OCI-LY7 (cell line): ENCODE results near the gene DLG5. TPM values are rescaled to one million over a fixed set of nuclear protein-coding genes. Genes with fewer than 3 reads are reported as not detected.

Source experiments
- BruUV-seq: library from RNA; stranded (reverse); fragments of 400-500 nt; replicated peaks from 2 replicates; lab custom pipeline; 2021; lab: Mats Ljungman, UMichigan
- CTCF ChIA-PET: fragments of 300-600 bp; sonication (Branson Sonifier 250); formaldehyde crosslinking; loops from one replicate; lab custom pipeline; 2022; ENCODE audit warnings: antibody characterized with exemption; ENCODE audit not compliant: unreplicated experiment; lab: Charles Lee
- POLR2A ChIA-PET: fragments of 300-600 bp; sonication (Branson Sonifier 250); formaldehyde crosslinking; loops from one replicate; lab custom pipeline; 2022; ENCODE audit warnings: antibody characterized with exemption; lab: Charles Lee
- DNase-seq: peaks from one replicate; pipeline ENCODE4 v3.0.0-alpha.2; 2015; ENCODE audit warnings: low spot score
- H2AFZ ChIP-seq: fragments of 200-600 bp; sonication (generic), shearing (Covaris generic); 2 replicates; pipeline ENCODE4 v1.6.1; 2014; ENCODE audit warnings: mild to moderate bottlenecking, antibody characterized with exemption, low read length, moderate library complexity
- H3K27ac ChIP-seq: fragments of 200-600 bp; sonication (generic); 2 replicates; pipeline ENCODE4 v1.5.1; 2014; ENCODE audit warnings: mixed run types, low read depth, mild to moderate bottlenecking, moderate library complexity, low read length, inconsistent platforms; ENCODE audit not compliant: poor library complexity, severe bottlenecking
- H3K36me3 ChIP-seq: fragments of 200-600 bp; sonication (generic); 2 replicates; pipeline ENCODE4 v1.6.1; 2014; ENCODE audit warnings: mild to moderate bottlenecking, antibody characterized with exemption, low read length, moderate library complexity, mixed read lengths; ENCODE audit not compliant: insufficient read depth
- H3K4me1 ChIP-seq: fragments of 200-600 bp; sonication (generic); 2 replicates; pipeline ENCODE4 v1.5.1; 2014; ENCODE audit warnings: mild to moderate bottlenecking, low read length; ENCODE audit not compliant: insufficient read depth, poor library complexity, severe bottlenecking
- H3K4me2 ChIP-seq: fragments of 200-600 bp; sonication (generic); 2 replicates; pipeline ENCODE4 v1.6.1; 2014; ENCODE audit warnings: mild to moderate bottlenecking, low read length
- H3K4me3 ChIP-seq: fragments of 200-600 bp; sonication (generic); 2 replicates; pipeline ENCODE4 v1.5.1; 2014; ENCODE audit warnings: mild to moderate bottlenecking, low read depth, low read length; ENCODE audit not compliant: poor library complexity, severe bottlenecking
- H3K79me2 ChIP-seq: fragments of 200-600 bp; sonication (generic); 2 replicates; pipeline ENCODE4 v1.6.1; 2016; ENCODE audit warnings: low read depth, mild to moderate bottlenecking, low read length, moderate library complexity, mixed read lengths; ENCODE audit not compliant: insufficient read depth
- H3K9me2 ChIP-seq: fragments of 200-600 bp; sonication (generic); 2 replicates; pipeline ENCODE4 v1.6.1; 2016; ENCODE audit warnings: mild to moderate bottlenecking, low read length, mixed read lengths; ENCODE audit not compliant: insufficient read depth
- H3K9me3 ChIP-seq: fragments of 200-600 bp; sonication (generic); 2 replicates; pipeline ENCODE4 v1.6.1; 2014; ENCODE audit warnings: mild to moderate bottlenecking, mixed run types, low read length, mixed read lengths
- H4K20me1 ChIP-seq: fragments of 200-600 bp; sonication (generic); 2 replicates; pipeline ENCODE4 v1.6.1; 2014; ENCODE audit warnings: mild to moderate bottlenecking, antibody characterized with exemption, low read length, moderate library complexity, mixed read lengths; ENCODE audit not compliant: insufficient read depth
- EZH2phosphoT487 ChIP-seq: fragments of 200-600 bp; sonication (generic); IDR thresholded peaks from 2 replicates; pipeline ENCODE4 v1.6.1; 2018; ENCODE audit warnings: low read depth, borderline replicate concordance, mild to moderate bottlenecking, mixed run types, antibody characterized with exemption, low read length, moderate library complexity, mixed read lengths
- intact Hi-C: fragments of 100-400 bp; cut with micrococcal nuclease; formaldehyde crosslinking; loops from one replicate; pipeline ENCODE4 v1.10.0; 2022; ENCODE audit not compliant: unreplicated experiment
- total RNA-seq, 2 experiments: library from RNA; depleted of rRNA in 1 of 2; stranded (reverse); fragments of >200 nt in 1 of 2; shearing (Covaris generic) in 1 of 2; gene quantifications; 2 replicates each; pipeline ENCODE4 v1.2.3, GENCODE V29; 2014 to 2022
- TF ChIP-seq, protein P1 (sequence below): fragments of 200-600 bp; sonication (generic); conservative IDR thresholded peaks from 2 replicates; pipeline ENCODE4 v1.5.1; 2014; ENCODE audit warnings: mild to moderate bottlenecking, antibody characterized with exemption, low read length, moderate library complexity, mixed read lengths

DLG5 gene
- total RNA-seq, 2 experiments from 2014 or later = 0.27 TPM; not detected in 1

DNA sequence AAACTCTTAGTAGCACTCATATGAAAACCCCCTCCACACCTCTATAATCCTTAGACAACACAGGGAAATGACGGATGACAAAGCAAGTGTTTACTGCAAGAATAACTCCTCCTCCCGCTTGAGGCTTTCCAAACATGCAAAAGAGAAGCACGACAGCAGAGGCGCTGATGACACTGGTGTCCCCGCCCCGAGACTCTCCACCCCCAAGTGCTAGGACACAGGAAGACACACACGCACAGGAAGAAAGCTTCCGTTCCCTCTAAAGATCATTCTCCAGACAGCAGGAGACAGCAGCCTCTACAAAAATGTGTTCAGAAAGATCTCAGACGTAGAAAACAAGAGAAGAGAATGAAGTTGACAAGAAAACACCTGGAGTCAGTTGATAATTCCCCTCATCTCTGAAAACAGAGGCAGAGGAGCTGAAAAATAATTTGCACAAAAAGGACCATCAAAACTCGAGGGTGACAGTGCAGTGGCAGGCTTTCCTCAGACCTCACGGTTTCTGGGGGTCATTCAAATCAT, 90.2 kb downstream of the DLG5 start:
- no peaks in the 10 kb centered on the region for H3K9me2 ChIP-seq
- H3K4me1 ChIP-seq = peaks cover 16% of the 10 kb centered on the region
- intact Hi-C loops = loop anchor here (2.0 kb wide), 1 partner anchor 118 kb away; no protein-coding TSS in a partner anchor
- no peaks in the 10 kb centered on the region for H3K9me3 ChIP-seq
- H3K4me3 ChIP-seq = no peak overlapping the region
- H3K79me2 ChIP-seq = no peaks in the 10 kb centered on the region
- CTCF ChIA-PET = no interaction called here
- TF ChIP-seq, protein P1, sequence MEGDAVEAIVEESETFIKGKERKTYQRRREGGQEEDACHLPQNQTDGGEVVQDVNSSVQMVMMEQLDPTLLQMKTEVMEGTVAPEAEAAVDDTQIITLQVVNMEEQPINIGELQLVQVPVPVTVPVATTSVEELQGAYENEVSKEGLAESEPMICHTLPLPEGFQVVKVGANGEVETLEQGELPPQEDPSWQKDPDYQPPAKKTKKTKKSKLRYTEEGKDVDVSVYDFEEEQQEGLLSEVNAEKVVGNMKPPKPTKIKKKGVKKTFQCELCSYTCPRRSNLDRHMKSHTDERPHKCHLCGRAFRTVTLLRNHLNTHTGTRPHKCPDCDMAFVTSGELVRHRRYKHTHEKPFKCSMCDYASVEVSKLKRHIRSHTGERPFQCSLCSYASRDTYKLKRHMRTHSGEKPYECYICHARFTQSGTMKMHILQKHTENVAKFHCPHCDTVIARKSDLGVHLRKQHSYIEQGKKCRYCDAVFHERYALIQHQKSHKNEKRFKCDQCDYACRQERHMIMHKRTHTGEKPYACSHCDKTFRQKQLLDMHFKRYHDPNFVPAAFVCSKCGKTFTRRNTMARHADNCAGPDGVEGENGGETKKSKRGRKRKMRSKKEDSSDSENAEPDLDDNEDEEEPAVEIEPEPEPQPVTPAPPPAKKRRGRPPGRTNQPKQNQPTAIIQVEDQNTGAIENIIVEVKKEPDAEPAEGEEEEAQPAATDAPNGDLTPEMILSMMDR = no peak
- TF ChIP-seq EZH2phosphoT487 = no peak
- no peaks in the 10 kb centered on the region for H3K36me3 ChIP-seq
- peak; percentile 75 for DNase-seq
- POLR2A ChIA-PET = interaction anchor here (0.7 kb wide), 1 partner anchor 842 kb away, joined by 3 read pairs; no protein-coding TSS in a partner anchor
- peak overlapping the region; percentile 49; the same call in 1 of the 2 replicates for H2AFZ ChIP-seq
- H4K20me1 ChIP-seq = no peaks in the 10 kb centered on the region
- BruUV-seq = no TSS peak
- peak overlapping the region; percentile 32 for H3K27ac ChIP-seq
- peak overlapping the region; percentile 61 for H3K4me2 ChIP-seq

- TF ChIP-seq, protein P1 = no peak
- no peak for TF ChIP-seq EZH2phosphoT487
- Histone ChIP-seq H3K27ac (no peak overlapping the region), H3K9me2 (no peaks in the 10 kb centered on the region), H3K79me2 (no peaks in the 10 kb centered on the region), H4K20me1 (no peaks in the 10 kb centered on the region), H3K4me2 (peak overlapping the region; percentile 61; the same call in 1 of the 2 replicates), H3K36me3 (no peaks in the 10 kb centered on the region), H2AFZ (no peak overlapping the region; the same call in 1 of the 2 replicates), H3K9me3 (no peaks in the 10 kb centered on the region), H3K4me1 (peaks cover 16% of the 10 kb centered on the region), H3K4me3 (no peak overlapping the region)
- no TSS peak for BruUV-seq
- DNase-seq = no peak
- POLR2A ChIA-PET = interaction anchor here (0.7 kb wide), 1 partner anchor 841 kb away, joined by 3 read pairs; no protein-coding TSS in a partner anchor
- intact Hi-C loops = loop anchor here (2.0 kb wide), 1 partner anchor 117 kb away; no protein-coding TSS in a partner anchor
- CTCF ChIA-PET = no interaction called here
These were observed 90.9 kb downstream of the DLG5 start for GRCh38 chr10:77835669-77836086.
